Prostate gland (tissue), 2 donors: ENCODE data around the gene JAKMIP1.

ENCODE experiments used
- CTCF ChIP-seq, 4 experiments: fragments of 200-600 bp in 2 of 4; fragments of 450-650 bp in 2 of 4; sonication (generic) in 2 of 4; IDR thresholded peaks; 1 replicate in 3 of 4; 2 replicates in 1 of 4; pipeline ENCODE4 v1.5.1; 2016 to 2019; ENCODE audit warnings: antibody characterized with exemption in 4 of 4, mild to moderate bottlenecking in 2 of 4, moderate library complexity in 2 of 4
- POLR2A ChIP-seq: fragments of 450-650 bp; IDR thresholded peaks from one replicate; pipeline ENCODE4 v1.6.1; 2016; ENCODE audit warnings: antibody characterized with exemption, mild to moderate bottlenecking
- POLR2AphosphoS5 ChIP-seq: sonication (generic); formaldehyde crosslinking; IDR thresholded peaks from one replicate; pipeline ENCODE4 v1.6.1; 2017; ENCODE audit warnings: antibody characterized with exemption

DNA sequence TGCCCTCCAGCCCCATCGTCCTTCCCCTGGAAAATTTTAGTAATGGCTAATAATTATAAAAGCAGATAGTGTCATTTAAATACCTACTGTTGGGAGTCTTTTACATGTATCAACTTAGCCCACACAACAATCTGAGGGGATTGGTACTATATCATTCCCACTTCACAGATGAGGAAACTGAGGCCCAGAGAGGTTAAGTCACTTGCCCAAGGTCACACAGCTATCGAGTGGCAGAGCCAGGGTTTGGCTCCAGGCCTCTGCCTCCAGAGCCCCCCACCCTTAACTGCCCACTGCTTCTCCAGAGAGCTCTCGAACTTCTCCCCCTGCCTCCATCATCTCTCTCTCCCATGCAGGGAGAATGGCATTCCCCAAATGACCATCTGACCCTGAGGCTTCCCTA, 189.6 kb downstream of the JAKMIP1 start:
- TF ChIP-seq CTCF (IDR thresholded peaks at IDR 0.05): no peak
- no peak for TF ChIP-seq POLR2AphosphoS5
- no peak for TF ChIP-seq POLR2A
